Activated CD4-positive, alpha-beta memory T cell treated with anti-CD3 and anti-CD28 coated beads, Interleukin-2, amount 10 ng/mL, durations not matched to agents 7 days and 5 days (primary cell): ENCODE measurements around the gene TMEM250. TPM values are rescaled to one million over a fixed set of nuclear protein-coding genes. Genes with fewer than 3 reads are reported as not detected.

ENCODE experiments used
- CTCF ChIA-PET: fragments of 350-600 bp; sonication (Branson Sonifier 250); formaldehyde crosslinking; loops from one replicate; lab custom pipeline; 2021; ENCODE audit warnings: antibody characterized with exemption, inconsistent platforms; lab: Charles Lee
- POLR2A ChIA-PET: fragments of 350-600 bp; sonication (Branson Sonifier 250); formaldehyde crosslinking; loops from one replicate; lab custom pipeline; 2021; ENCODE audit warnings: antibody characterized with exemption; lab: Charles Lee
- DNase-seq: peaks from one replicate; pipeline ENCODE4 v3.0.0-alpha.2; 2020
- H3K27ac Mint-ChIP-seq: one replicate; pipeline ENCODE4 v1.8.0; 2021; ENCODE audit warnings: mild to moderate bottlenecking, mixed read lengths
- H3K27me3 Mint-ChIP-seq: one replicate; pipeline ENCODE4 v1.8.0; 2021; ENCODE audit warnings: mixed read lengths
- H3K36me3 Mint-ChIP-seq: one replicate; pipeline ENCODE4 v1.8.0; 2021; ENCODE audit warnings: low read depth, mixed read lengths
- H3K4me1 Mint-ChIP-seq: one replicate; pipeline ENCODE4 v1.8.0; 2021; ENCODE audit warnings: mixed read lengths
- H3K4me3 Mint-ChIP-seq: one replicate; pipeline ENCODE4 v1.8.0; 2021; ENCODE audit warnings: mild to moderate bottlenecking, mixed read lengths
- H3K9me3 Mint-ChIP-seq: one replicate; pipeline ENCODE4 v1.8.0; 2021; ENCODE audit warnings: mixed read lengths
- total RNA-seq, 2 experiments: library from RNA; stranded (reverse); gene quantifications; one replicate each; pipeline ENCODE4 v1.2.3, GENCODE V29; 2021

Gene TMEM250
- total RNA-seq, 2 experiments from 2014 or later: 47.0 to 49.0 TPM

DNA sequence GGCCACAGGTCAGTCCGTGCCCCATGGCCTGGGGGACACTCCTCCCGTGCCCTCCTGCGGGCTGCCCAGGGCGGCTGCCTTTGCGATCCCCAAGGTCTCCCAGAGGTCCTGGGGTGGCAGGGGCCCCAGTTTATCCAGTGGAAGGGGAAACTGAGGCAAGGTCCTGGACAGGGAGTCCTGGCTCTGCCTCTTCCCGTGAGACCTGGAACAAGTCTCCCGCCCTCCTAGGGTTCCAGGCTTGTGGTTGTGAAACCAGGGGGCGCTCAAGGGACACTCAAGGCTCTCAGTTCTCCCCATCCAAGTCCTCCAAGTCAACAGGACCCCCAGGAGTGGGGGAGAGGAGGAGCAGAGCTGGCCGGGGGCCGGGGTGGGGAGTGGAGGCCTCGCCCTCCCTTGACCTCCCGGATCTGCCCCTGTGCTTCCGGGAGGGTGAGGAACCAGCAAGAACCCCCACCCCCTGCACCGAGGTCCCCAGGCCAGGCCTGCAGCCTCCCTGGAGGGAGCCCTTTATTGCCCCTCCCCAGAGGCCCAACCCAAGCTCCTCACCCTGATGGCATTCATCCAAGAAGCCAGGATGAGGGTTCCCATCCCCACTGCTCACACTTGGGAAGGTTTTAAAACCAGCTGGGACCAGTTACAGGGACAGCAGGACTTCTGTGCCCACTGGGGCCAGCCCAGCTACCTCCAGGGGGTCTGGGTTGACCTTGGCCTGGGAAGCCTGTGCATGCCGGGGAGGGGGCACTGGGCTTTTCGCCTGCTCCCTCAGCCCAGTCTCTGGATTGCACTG, 24.7 kb upstream of the TMEM250 start:
- H3K36me3 Mint-ChIP-seq: no peaks in the 10 kb centered on the region
- CTCF ChIA-PET: interaction anchor here (0.7 kb wide), 1 partner anchor 22 kb away, joined by 3 read pairs; no protein-coding TSS in a partner anchor

DNA sequence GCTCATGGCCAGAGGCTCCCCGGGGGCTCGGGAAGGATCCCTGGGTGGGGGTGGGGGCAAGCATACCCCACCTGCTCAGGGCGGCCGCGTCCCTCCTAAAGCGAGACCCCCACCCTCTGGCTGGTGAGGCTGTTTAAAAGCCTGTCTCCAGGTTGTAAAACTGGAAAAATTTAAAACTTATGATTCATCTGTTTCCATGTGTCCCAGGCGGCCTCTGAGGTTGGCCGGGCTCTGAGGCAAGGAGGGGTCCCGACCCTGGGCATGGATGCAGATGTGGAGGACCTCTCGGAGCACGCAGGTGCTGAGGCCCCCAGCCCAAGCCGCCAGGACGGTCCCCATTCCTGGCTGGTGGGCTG, 24.2 kb upstream of the TMEM250 start:
- Mint-ChIP-seq H3K4me1 (no peaks in the 10 kb centered on the region), H3K27me3 (peaks cover 4% of the 10 kb centered on the region), H3K4me3 (no peak overlapping the region), H3K9me3 (no peaks in the 10 kb centered on the region), H3K27ac (no peak overlapping the region), H3K36me3 (no peaks in the 10 kb centered on the region)
- POLR2A ChIA-PET: no interaction called here
- DNase-seq: no peak
- CTCF ChIA-PET: no interaction called here

More for the DNA sequence above, 24.7 kb upstream of the TMEM250 start:
- Mint-ChIP-seq H3K27ac (no peak overlapping the region), H3K4me3 (no peak overlapping the region), H3K27me3 (peaks cover 4% of the 10 kb centered on the region), H3K9me3 (no peaks in the 10 kb centered on the region), H3K4me1 (no peaks in the 10 kb centered on the region)
- POLR2A ChIA-PET: no interaction called here
- DNase-seq: no peak

DNA sequence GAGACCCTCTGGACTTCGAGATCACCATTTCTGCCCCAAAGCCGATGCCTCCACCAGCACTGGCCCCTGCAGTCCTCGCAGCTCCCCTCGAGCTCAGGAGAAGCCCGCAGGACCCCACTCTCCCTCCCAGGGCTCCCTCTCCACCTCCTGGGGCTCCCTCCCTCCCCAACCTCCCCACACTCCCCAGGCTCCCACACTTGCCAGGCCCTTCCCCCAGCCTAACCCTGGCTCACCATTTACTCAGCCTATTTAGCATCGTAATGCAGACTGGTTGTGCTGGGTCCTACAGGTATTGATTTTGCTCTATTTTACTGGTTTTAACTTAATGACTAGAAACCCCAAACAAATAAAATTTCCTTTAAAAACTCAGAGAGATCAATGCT, 23.7 kb upstream of the TMEM250 start:
- Mint-ChIP-seq H3K9me3 (no peaks in the 10 kb centered on the region), H3K27me3 (peaks cover 4% of the 10 kb centered on the region), H3K4me1 (no peaks in the 10 kb centered on the region), H3K27ac (no peak overlapping the region), H3K4me3 (no peak overlapping the region), H3K36me3 (no peaks in the 10 kb centered on the region)
- POLR2A ChIA-PET: no interaction called here
- CTCF ChIA-PET: interaction anchor here (0.7 kb wide), 1 partner anchor 174 kb away, joined by 3 read pairs; no protein-coding TSS in a partner anchor
- no peak for DNase-seq

DNA sequence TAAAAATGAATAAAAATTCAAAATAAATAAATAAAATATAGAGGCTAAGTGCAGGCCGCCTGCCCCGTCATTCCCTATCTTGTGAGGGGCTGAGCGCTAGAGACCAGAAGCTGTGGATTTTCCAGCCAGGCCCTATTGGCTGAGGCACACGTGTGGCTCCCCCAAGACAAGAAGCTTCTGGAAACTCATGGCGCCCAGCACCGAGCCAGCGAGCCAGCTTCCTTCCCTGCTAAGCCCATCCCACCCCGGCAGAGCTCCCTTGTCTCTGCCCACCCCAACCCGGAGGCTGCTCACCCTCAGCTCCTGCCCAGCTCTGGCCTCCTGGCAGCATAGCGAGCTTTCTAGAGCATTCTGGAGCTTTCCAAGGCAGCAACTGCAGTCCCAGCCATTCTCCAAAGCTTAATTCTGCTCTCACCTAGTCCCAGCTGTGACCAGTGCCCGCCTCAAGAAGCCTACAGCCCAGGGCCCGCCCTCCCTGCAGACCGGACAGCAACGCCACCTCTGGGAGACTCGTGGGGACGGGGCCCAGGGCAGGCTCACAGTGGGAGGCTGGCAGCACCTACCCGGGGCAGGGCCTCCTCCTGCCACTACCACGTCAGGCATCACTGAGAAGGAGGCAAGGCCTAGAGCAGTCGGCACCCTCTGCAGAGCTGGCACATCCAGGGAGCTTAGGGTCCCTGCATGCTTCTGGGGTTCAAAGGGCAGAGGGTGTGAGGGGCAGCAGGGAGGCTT, 23.2 kb upstream of the TMEM250 start:
- H3K4me3 Mint-ChIP-seq: no peak overlapping the region
- CTCF ChIA-PET: interaction anchor here (0.7 kb wide), 1 partner anchor 174 kb away, joined by 3 read pairs; no protein-coding TSS in a partner anchor
- H3K27me3 Mint-ChIP-seq: peaks cover 4% of the 10 kb centered on the region
- no peaks in the 10 kb centered on the region for H3K4me1 Mint-ChIP-seq
- no peak for DNase-seq
- no peaks in the 10 kb centered on the region for H3K9me3 Mint-ChIP-seq
- POLR2A ChIA-PET: no interaction called here
- H3K27ac Mint-ChIP-seq: no peak overlapping the region
- H3K36me3 Mint-ChIP-seq: no peaks in the 10 kb centered on the region

DNA sequence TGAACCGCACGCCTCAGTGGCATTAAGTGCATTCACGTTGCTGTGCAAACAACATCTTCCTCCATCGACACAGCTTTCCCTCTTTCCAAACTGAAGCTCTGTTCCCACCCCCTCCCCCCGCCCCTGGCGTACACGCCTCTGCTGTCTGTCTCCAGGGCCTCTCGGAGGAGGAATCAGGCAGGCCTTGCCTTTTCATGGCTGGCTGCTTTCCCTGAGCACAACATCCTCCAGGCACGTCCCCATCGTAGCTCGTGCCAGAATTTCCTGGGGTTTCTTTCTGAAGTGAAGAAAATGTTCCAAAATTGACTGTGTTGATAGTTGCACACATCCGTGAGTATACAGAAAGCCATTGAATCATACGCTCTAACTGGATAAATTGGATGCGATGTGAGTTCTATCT, 22.3 kb upstream of the TMEM250 start:
- no peak for DNase-seq
- ChIA-PET POLR2A (no interaction called here), CTCF (no interaction called here)
- no peak overlapping the region for H3K4me3 Mint-ChIP-seq
- H3K27me3 Mint-ChIP-seq: peaks cover 2% of the 10 kb centered on the region
- H3K36me3 Mint-ChIP-seq: no peaks in the 10 kb centered on the region
- no peaks in the 10 kb centered on the region for H3K4me1 Mint-ChIP-seq
- no peak overlapping the region for H3K27ac Mint-ChIP-seq
- H3K9me3 Mint-ChIP-seq: no peaks in the 10 kb centered on the region

DNA sequence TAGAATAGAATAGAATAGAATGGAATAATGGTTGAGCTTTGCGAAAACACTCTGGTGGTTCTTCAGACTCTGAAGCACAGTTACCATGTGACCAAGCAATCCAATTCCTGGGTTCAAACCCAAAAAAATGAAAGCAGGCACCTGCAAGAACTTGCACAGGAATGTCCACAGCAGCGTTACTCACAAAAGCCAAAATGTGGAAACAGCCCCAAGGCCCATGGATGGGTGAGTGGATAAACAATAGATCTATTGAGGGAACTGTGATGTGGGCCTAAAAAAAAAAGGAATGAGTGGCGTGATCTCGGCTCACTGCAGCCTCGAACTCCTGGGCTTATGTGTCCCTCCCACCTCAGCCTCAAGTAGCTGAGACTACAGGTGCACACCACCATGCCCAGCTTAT, 21.4 kb upstream of the TMEM250 start:
- Mint-ChIP-seq H3K27me3 (peaks cover 2% of the 10 kb centered on the region), H3K4me1 (no peaks in the 10 kb centered on the region), H3K9me3 (no peaks in the 10 kb centered on the region), H3K27ac (no peak overlapping the region), H3K4me3 (no peak overlapping the region), H3K36me3 (no peaks in the 10 kb centered on the region)
- ChIA-PET CTCF (no interaction called here), POLR2A (no interaction called here)
- DNase-seq: no peak

DNA sequence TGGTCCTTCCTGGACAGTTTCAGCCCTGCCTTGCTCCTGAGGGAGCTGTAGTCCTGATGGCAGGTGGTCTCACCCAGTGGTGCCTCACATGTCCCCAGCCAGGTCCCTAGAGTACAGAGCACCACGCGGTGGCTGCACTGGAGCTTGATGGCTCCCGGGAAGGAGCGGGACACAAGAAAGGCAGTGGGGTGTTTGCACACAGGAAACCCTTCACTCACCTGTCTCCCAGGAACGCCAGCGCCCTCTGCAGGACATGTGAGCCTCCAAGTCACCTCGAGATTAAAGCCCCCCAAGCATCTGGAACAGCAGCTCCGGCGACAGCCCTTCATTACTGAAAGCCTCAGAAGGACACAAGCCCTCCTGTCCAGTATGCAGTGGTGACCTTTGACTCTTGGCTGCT, 19.9 kb upstream of the TMEM250 start:
- H3K9me3 Mint-ChIP-seq: no peaks in the 10 kb centered on the region
- DNase-seq: peak; percentile 53
- peaks cover 10% of the 10 kb centered on the region for H3K27me3 Mint-ChIP-seq
- CTCF ChIA-PET: interaction anchor here (1.2 kb wide), 1 partner anchor 49 kb away, joined by 4 read pairs; no protein-coding TSS in a partner anchor
- H3K4me1 Mint-ChIP-seq: peaks cover under 1% of the 10 kb centered on the region
- H3K36me3 Mint-ChIP-seq: no peaks in the 10 kb centered on the region
- no peak overlapping the region for H3K4me3 Mint-ChIP-seq
- no peak overlapping the region for H3K27ac Mint-ChIP-seq
- POLR2A ChIA-PET: no interaction called here

DNA sequence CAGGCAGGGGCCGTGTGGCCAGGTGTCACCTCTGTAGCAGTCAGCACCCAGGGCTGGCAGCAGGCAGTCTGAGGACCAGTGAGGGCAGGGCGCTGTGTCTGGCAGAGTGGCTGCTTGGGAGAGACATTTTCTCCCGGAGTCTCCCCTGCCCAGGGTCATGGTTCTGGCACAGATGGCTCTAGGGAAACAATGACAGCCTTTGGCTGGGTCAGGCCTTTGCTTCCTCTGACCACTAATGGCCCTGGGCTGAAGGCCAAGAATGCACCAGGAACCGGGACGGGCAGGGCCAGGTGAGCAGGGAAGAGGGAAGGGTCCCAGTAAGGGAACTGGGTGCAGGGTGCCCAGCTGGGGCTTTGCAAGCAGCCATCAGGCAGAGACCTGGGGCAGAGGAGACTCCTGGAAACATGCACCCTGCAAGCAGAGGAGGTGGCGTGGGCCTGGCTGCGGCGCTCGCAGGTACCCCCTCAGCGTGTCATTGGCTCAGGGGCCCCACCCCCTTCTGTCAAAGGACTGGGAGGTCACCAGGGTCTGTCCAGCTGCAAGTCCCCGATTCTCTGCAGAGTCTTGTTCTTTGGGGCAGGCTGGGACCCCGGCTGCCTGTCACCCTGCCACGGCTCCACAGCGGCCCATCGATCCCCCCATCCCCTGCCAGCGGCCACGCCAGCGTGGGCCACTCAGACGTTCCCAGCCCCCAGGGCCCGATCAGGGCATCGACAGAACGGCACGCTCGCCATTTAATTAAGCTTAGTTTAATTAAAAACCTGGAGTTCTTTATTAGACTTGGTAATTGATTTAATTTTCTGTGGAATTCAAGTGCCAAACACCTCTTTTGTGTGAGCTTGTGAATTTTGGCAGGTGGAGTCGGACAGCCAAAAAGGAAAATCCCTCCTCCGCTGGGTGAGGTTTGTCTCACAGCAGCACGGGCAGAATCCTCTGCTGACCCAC, 18.9 kb upstream of the TMEM250 start:
- ChIA-PET POLR2A (no interaction called here), CTCF (interaction anchor here (1.2 kb wide), 1 partner anchor 48 kb away, joined by 4 read pairs; no protein-coding TSS in a partner anchor)
- H3K27me3 Mint-ChIP-seq: peaks cover 13% of the 10 kb centered on the region
- no peaks in the 10 kb centered on the region for H3K36me3 Mint-ChIP-seq
- no peak for DNase-seq
- no peaks in the 10 kb centered on the region for H3K9me3 Mint-ChIP-seq
- H3K4me3 Mint-ChIP-seq: no peak overlapping the region
- H3K27ac Mint-ChIP-seq: no peak overlapping the region
- H3K4me1 Mint-ChIP-seq: peaks cover 2% of the 10 kb centered on the region

DNA sequence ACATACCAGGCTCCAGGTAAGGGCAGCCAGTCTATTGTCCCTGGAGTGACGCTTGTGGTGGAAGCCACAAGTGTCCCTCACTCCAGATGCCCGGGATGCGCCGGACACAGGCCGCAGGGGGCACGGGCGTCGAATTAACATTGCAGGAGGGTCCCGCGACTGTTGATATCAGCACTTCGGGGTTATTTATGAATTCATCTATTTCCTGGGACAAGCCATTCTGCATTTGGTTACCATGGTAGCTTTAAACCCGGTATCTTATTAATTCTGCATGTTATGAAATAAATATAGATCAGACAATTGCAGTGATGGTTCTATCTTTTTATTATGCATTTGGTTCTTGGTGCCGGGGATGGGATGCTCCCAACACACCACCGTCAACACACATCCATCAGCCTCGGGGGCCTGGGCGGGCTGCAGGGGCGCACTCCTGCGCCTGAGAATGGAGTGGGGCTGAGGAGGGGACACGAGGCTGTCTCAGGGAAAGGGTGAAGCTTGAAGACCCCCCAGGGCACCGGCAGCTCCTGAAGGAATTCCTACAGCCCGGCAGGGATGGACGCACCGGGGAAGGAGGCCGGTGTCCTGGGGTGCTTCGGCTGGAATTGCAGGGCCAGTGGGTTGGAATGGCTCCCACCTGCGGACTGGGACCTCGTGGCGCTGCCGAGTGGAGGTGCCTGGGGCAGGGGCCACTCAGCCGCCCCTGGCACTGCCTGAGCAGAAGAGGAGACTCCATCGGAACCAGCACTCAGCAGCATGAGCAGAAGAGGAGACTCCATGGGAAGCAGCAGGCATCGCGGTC, 17.7 kb upstream of the TMEM250 start:
- Mint-ChIP-seq H3K4me3 (no peak overlapping the region), H3K36me3 (no peaks in the 10 kb centered on the region), H3K27ac (no peak overlapping the region), H3K4me1 (peaks cover 2% of the 10 kb centered on the region), H3K27me3 (peaks cover 19% of the 10 kb centered on the region), H3K9me3 (no peaks in the 10 kb centered on the region)
- ChIA-PET CTCF (no interaction called here), POLR2A (no interaction called here)
- no peak for DNase-seq

DNA sequence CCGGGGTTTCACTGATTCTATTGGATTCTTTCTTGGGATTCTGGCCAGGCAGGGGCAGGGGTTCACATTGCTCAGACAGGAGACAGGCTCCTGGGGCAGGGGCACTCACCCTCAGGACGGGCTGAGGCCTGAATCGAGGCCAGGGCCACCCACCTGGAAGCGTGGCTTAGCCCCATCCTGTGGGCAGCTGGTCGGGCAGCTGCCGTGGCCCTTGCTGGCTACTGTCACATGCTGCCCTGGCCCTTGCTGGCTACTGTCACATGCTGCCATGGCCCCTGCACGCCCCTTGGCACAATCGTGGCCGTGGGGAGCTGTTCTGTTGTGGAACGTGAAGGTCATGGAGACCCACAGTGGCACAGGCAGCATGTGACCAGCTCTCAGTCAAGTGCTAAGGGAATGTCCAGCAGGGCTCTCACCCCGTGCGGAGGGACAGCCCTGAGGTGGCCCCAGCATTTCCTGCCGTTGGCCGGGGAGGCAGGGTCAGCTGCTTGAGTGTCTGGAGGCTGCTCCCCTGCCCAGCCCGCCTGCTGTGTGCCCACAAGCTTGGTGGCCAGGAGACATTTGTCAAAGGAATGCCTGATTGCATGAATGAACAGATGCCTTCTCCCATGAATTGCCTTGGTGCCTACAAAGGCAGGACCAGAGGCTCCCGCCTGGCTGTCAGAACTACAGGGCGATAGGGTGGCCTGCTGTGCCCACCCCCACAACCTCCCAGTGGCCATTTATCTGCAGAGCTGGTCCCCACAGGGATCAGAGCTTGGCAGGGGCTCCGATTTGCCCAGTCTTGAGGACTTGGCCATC, 16.9 kb upstream of the TMEM250 start:
- CTCF ChIA-PET: no interaction called here

DNA sequence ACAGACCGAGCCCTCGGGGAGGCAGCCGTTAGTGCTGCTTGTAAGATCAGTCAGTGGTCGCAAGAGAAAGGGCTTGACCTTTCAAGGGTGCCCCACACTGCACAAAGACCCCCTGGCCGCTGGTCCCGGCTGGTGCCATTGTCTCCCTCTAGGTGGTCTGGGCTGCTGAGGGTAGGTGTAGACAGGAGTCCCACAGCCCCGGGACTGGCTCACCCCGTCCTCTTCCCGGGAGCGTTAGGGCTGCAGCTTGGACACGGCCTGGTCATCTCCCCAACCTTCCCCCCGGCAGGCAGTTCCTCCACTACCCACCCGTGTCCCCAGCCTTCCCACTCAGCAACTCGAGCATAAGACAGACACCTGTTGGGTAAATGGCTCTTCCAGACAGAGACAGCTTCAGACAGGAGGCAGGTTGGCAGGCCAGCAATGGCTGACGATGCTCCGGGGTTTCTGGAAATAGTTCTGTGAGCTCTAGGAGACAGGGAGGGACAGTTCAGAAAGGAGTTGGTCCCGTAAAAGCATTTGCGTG, 15.3 kb upstream of the TMEM250 start:
- Mint-ChIP-seq H3K27me3 (peaks cover 25% of the 10 kb centered on the region), H3K27ac (no peak overlapping the region), H3K4me3 (no peak overlapping the region), H3K36me3 (no peaks in the 10 kb centered on the region), H3K9me3 (no peaks in the 10 kb centered on the region), H3K4me1 (peaks cover 2% of the 10 kb centered on the region)
- CTCF ChIA-PET: no interaction called here
- POLR2A ChIA-PET: no interaction called here
- no peak for DNase-seq

More for the DNA sequence above, 16.9 kb upstream of the TMEM250 start:
- Mint-ChIP-seq H3K4me3 (no peak overlapping the region), H3K27ac (no peak overlapping the region), H3K36me3 (no peaks in the 10 kb centered on the region), H3K9me3 (no peaks in the 10 kb centered on the region), H3K27me3 (peaks cover 23% of the 10 kb centered on the region), H3K4me1 (peaks cover 2% of the 10 kb centered on the region)
- no peak for DNase-seq
- POLR2A ChIA-PET: no interaction called here
